HL-60 (cell line): ENCODE measurements around the gene L3MBTL4.

ENCODE experiments used
- CTCF ChIP-seq: IDR thresholded peaks from one replicate; pipeline ENCODE4 v1.5.1; 2011; ENCODE audit warnings: low read length, control low read depth, inconsistent platforms; ENCODE audit not compliant: insufficient read depth
- GABPA ChIP-seq: IDR thresholded peaks from 2 replicates; pipeline ENCODE4 v1.6.1; 2012; ENCODE audit warnings: low read depth
- POLR2AphosphoS5 ChIP-seq: IDR thresholded peaks from 2 replicates; pipeline ENCODE4 v1.6.1; 2012; ENCODE audit warnings: low read depth
- SPI1 ChIP-seq: IDR thresholded peaks from 2 replicates; pipeline ENCODE4 v1.6.1; 2012; ENCODE audit warnings: low read depth, mild to moderate bottlenecking, borderline replicate concordance
- TF ChIP-seq, protein P1 (sequence below): IDR thresholded peaks from 2 replicates; pipeline ENCODE4 v1.6.1; 2012; ENCODE audit warnings: low read depth; ENCODE audit not compliant: insufficient replicate concordance

- TF ChIP-seq CTCF: no peak
- TF ChIP-seq, protein P1, sequence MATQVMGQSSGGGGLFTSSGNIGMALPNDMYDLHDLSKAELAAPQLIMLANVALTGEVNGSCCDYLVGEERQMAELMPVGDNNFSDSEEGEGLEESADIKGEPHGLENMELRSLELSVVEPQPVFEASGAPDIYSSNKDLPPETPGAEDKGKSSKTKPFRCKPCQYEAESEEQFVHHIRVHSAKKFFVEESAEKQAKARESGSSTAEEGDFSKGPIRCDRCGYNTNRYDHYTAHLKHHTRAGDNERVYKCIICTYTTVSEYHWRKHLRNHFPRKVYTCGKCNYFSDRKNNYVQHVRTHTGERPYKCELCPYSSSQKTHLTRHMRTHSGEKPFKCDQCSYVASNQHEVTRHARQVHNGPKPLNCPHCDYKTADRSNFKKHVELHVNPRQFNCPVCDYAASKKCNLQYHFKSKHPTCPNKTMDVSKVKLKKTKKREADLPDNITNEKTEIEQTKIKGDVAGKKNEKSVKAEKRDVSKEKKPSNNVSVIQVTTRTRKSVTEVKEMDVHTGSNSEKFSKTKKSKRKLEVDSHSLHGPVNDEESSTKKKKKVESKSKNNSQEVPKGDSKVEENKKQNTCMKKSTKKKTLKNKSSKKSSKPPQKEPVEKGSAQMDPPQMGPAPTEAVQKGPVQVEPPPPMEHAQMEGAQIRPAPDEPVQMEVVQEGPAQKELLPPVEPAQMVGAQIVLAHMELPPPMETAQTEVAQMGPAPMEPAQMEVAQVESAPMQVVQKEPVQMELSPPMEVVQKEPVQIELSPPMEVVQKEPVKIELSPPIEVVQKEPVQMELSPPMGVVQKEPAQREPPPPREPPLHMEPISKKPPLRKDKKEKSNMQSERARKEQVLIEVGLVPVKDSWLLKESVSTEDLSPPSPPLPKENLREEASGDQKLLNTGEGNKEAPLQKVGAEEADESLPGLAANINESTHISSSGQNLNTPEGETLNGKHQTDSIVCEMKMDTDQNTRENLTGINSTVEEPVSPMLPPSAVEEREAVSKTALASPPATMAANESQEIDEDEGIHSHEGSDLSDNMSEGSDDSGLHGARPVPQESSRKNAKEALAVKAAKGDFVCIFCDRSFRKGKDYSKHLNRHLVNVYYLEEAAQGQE: no peak
- no peak for TF ChIP-seq POLR2AphosphoS5
- no peak for TF ChIP-seq GABPA
- no peak for TF ChIP-seq SPI1
These were observed 505.6 kb downstream of the L3MBTL4 start for GRCh38 chr18:5909125-5909524.
